ENCODE results near the gene ROR1.

DNA sequence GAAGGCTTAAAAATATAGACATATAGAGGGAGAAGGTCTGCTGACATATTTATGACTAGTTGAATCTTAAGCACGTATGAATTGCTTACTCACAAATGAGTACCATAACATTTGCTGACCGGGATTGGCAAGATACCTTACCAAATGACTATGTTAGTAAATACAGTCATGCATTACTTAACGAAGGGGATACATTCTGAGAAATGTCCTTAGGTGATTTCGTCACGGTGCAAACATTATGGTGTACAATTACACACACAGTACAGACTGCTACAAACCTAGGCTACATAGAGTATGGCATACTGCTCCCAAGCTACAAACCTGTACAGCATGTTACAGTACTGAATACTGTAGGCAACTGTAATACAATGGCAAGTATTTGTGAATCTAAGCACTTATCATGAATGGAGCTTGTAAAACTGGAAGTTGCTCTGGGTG is 410.2 kb downstream of the ROR1 start:
- no peak for TF ChIP-seq CTCF (IDR thresholded peaks at IDR 0.05; ENCODE audit: low read length)
- no peak for TF ChIP-seq EZH2phosphoT487 (IDR thresholded peaks at IDR 0.05; ENCODE audit: low read length)
